GM12873 (cell line): ENCODE data around the gene METTL13.

Experiments
- TF ChIP-seq, protein P1 (sequence below): IDR thresholded peaks from 2 replicates; pipeline ENCODE4 v1.5.1; 2012; ENCODE audit warnings: low read depth, mild to moderate bottlenecking, moderate library complexity, low read length, control low read depth; ENCODE audit not compliant: insufficient read depth; ENCODE audit errors: missing control alignments

METTL13 gene

DNA sequence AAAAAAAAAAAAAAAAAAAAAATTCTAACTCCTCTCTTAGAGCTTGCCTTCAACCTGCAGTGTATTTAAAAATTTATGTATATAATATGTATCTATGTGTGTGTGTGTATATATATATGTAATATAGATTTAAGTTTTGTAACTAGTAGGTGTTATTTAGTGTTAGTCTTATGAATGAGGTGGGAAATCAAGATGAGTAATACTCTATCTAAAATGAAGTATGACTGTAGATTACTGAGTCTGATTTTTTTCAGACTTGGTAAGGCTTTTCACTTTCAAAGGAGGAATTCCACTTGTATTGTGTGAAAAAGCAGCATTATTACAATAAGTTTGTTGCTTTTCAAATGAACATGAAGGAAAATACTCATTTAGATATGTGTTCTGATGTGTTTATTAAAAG is 54.4 kb downstream of the METTL13 start:
- TF ChIP-seq, protein P1, sequence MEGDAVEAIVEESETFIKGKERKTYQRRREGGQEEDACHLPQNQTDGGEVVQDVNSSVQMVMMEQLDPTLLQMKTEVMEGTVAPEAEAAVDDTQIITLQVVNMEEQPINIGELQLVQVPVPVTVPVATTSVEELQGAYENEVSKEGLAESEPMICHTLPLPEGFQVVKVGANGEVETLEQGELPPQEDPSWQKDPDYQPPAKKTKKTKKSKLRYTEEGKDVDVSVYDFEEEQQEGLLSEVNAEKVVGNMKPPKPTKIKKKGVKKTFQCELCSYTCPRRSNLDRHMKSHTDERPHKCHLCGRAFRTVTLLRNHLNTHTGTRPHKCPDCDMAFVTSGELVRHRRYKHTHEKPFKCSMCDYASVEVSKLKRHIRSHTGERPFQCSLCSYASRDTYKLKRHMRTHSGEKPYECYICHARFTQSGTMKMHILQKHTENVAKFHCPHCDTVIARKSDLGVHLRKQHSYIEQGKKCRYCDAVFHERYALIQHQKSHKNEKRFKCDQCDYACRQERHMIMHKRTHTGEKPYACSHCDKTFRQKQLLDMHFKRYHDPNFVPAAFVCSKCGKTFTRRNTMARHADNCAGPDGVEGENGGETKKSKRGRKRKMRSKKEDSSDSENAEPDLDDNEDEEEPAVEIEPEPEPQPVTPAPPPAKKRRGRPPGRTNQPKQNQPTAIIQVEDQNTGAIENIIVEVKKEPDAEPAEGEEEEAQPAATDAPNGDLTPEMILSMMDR, result no peak

DNA sequence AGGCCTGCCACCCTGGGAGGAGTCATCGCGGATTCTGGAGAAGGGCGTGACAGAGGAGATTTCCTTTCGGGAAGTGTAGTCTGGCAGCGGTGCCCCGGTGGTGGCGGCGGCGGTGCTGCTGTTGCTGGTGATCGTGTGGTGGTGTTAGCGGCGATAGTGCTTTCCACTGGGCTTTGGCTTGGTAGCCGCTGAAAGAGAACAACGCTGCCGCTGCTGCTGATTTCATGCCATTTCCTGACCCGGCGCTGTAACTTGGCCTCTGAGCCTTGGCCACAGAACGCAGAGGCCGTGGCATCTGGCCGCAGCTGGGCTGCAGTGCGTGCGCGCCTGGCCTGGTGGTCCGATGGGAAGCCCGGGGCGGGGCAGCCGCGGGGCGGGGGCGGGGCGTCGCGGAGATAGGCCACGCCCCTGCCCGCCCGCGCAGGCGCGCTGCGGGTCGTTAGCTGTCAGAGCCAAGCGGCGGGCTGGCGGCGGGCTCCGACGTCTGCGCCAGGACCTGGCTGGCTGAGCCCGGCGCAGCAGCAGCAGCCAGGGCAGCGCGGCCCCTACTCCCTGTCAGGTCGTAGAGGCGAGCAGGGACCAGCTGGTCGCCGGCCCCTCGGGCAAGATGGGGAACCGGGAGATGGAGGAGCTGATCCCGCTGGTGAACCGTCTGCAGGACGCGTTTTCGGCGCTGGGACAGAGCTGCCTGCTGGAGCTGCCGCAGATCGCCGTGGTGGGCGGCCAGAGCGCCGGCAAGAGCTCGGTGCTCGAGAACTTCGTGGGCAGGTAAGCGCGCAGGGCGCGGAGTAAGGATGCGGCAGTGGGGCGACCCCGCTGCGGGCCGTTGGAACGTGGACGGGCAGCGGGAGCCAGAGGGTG is 59.8 kb downstream of the METTL13 start, which contains the start of gene DNM3:
DNM3 (plus strand) TSS at position 449 of the 861 bp plus-strand sequence; CDS start at position 608, 159 bp downstream.
- TF ChIP-seq, protein P1, result no peak

DNA sequence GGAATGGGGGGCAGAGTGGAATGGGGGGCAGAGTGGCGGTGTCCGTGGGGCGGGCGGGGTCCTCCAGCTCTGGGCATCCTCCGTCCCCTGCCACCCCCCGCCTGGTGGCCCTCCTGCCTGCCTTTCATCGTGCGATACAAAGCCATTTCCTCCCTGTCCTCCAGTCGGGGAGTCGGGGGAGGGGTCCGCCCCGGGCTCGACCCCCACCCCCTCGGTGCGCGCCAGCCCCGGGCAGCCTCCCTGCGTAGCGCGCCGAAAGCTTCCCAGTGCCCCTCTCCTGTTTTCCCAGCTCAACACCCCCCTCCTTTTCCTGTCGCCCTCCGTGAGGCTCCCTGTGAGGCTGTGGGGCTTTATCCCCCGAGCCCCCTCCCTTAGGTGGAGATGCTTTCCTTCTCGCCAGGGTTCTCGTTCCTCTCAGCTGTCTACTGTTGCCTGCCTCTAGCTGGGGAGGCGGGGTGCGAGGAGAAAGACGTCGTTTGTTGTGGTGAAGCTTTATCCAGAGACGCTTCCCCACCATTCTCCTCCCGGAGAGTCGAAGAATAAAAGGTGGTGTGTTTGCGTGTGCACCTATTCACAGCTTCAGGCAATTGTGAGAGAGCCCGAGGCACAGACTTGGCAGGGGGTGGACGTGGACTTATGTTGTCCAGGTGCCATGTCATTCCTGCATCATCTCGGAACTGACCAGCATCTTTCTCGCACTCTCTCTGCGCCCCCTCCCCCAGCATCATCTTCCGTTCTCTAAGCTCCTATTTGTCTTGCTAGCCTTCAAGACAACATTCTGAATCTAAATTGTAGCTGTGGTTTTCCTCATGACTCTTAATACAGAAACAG is 60.7 kb downstream of the METTL13 start:
- TF ChIP-seq, protein P1, result no peak

DNA sequence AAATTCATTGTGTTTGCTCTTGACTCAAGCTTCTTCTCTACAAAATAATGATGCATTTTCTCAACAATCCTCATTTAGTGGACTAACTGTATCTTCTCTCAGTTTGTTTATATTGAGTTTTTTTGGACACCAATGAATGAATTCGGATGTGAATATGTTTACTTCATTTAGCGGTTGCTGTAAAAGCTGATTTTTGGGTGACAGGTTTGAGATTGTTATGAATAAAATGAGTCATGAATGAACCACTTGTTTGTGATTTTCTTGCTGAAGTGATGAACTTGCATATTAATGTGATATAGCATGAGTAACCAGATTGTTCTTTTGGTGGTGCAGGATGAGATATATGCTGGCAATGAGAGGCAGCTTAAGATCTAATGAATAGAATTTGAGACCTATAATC is 62.9 kb downstream of the METTL13 start:
- TF ChIP-seq, protein P1, result no peak

DNA sequence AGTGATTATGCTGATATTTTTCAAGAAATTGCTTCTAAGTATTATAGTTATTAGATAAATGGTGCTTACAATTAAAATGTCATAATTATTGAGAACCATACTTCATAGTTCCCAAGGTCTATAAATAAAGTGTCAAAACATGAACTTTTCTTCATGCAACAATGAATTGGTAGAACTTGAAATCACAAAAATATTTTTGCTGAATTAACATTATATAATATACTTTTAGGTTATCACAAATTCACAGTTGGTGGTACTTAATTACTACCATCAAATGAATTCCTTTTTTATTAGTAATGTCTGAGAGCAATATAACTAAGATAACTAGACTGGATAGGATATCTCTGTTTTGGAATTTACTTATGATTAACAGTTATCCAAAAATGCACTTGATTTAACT is 64.5 kb downstream of the METTL13 start:
- TF ChIP-seq, protein P1, result no peak
